Mucosa of descending colon (tissue), 3 donors: Measurements from ENCODE around the gene BPGM. TPM values are rescaled to one million over a fixed set of nuclear protein-coding genes. Genes with fewer than 3 reads are reported as not detected.

Source experiments
- ATAC-seq: fragments of 200-7000 bp; cut with Tn5 transposase; one replicate; pipeline ENCODE4 v1.9.1; 2020; ENCODE audit warnings: mild to moderate bottlenecking, moderate library complexity
- DNase-seq, 3 donors: peaks; one replicate each; pipeline ENCODE4 v3.0.0-alpha.2; 2020
- H3K36me3 ChIP-seq: fragments of 200-600 bp; one replicate; pipeline ENCODE4 v1.8.0; 2021; ENCODE audit warnings: low read depth, mild to moderate bottlenecking
- H3K4me1 ChIP-seq: fragments of 200-600 bp; one replicate; pipeline ENCODE4 v1.8.0; 2021; ENCODE audit warnings: low read depth, mild to moderate bottlenecking
- H3K4me3 ChIP-seq: fragments of 200-600 bp; one replicate; pipeline ENCODE4 v1.8.0; 2021; ENCODE audit warnings: mild to moderate bottlenecking
- H3K9me3 ChIP-seq: fragments of 200-600 bp; one replicate; pipeline ENCODE4 v1.8.0; 2021; ENCODE audit warnings: mild to moderate bottlenecking
- intact Hi-C, 2 donors: fragments of 100-400 bp; cut with DNase I in 1 of 2; cut with micrococcal nuclease in 1 of 2; formaldehyde crosslinking; loops; one replicate each; pipeline versions ENCODE4 v1.11.0 to v1.11.1; 2022; cut with DNase I, micrococcal nuclease
- total RNA-seq, 3 donors: library from RNA; stranded (reverse); fragmentation: NEBNext Ultra II Directional in 2 of 3; extraction: Animal tissue kit (Norgen Biotek cat#: 25700) in 2 of 3; gene quantifications; one replicate each; pipeline versions ENCODE4 v1.2.1 to v1.2.4, GENCODE V29; 2021 to 2023
- TF ChIP-seq, protein P1 (sequence below): fragments of 200-600 bp; IDR thresholded peaks from one replicate; pipeline ENCODE4 v1.8.0; 2022; ENCODE audit warnings: antibody characterized with exemption, mild to moderate bottlenecking
- donor health status: DM: no; HTN: no; CAD: no; lungs with moderate emphysema.
- donor health status: DM: no; HTN: no; CAD: no.
- donor health status: DM: no; HTN: yes; CAD: no.

Gene BPGM
- total RNA-seq, 3 donors from 2014 or later = 9.4 to 17.3 (median 9.4) TPM

DNA sequence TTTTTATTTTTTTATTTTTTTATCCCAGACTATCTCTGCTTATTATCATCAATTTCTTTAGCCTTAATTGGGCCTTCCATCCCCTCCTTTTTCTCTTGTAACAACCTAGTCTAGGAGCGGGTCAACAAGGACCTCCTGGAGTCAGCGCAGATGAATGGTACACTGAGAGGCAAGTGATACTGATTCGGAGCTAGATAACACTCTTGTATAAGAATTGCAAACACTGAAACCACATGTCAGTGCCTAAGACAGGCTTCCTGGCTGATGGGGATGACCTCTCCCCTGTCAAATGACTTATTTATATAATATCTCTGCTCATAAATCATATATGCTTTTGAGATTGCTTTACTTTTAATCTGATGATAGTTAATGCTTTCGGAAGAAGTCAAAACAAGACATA lies 22.7 kb downstream of the BPGM start:
- ATAC-seq (no peak), DNase-seq (no peak)
- TF ChIP-seq, protein P1, sequence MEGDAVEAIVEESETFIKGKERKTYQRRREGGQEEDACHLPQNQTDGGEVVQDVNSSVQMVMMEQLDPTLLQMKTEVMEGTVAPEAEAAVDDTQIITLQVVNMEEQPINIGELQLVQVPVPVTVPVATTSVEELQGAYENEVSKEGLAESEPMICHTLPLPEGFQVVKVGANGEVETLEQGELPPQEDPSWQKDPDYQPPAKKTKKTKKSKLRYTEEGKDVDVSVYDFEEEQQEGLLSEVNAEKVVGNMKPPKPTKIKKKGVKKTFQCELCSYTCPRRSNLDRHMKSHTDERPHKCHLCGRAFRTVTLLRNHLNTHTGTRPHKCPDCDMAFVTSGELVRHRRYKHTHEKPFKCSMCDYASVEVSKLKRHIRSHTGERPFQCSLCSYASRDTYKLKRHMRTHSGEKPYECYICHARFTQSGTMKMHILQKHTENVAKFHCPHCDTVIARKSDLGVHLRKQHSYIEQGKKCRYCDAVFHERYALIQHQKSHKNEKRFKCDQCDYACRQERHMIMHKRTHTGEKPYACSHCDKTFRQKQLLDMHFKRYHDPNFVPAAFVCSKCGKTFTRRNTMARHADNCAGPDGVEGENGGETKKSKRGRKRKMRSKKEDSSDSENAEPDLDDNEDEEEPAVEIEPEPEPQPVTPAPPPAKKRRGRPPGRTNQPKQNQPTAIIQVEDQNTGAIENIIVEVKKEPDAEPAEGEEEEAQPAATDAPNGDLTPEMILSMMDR = no peak
- intact Hi-C loops = no loop called here
- Histone ChIP-seq H3K36me3 (no peaks in the 10 kb centered on the region), H3K4me1 (peaks cover 7% of the 10 kb centered on the region), H3K4me3 (no peak overlapping the region), H3K9me3 (peaks cover 2% of the 10 kb centered on the region)

DNA sequence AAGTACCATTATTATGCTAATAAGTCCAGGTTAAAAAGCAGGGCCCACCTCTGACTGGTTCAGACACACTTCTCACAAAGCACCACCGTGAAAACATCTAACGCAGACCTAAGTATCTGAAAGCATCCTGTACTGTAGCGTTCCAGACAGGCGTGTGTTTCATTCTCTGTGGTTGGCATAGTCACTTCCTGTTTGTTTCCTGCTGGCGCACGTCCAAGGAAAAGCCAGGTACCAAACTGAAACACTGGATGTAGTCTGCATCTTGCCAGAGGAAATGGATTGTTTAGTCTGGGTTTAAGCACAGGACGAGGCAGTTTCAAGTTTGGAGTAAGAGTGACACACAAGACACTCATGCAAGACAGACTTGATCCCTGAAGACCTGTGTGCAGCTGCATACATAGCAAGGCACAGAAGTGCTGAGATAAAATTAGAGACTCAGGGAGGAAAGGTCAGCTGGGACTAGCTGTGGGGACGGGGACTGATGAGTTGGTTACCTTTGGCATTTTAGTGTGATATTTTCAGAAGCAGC lies 23.3 kb downstream of the BPGM start:
- Histone ChIP-seq H3K9me3 (peaks cover 4% of the 10 kb centered on the region), H3K4me3 (no peak overlapping the region), H3K4me1 (peaks cover 7% of the 10 kb centered on the region), H3K36me3 (no peaks in the 10 kb centered on the region)
- intact Hi-C loops = no loop called here
- peak; percentile 37 to 57 (median 57) for DNase-seq
- ATAC-seq = peak; percentile 82
- TF ChIP-seq, protein P1 = no peak

DNA sequence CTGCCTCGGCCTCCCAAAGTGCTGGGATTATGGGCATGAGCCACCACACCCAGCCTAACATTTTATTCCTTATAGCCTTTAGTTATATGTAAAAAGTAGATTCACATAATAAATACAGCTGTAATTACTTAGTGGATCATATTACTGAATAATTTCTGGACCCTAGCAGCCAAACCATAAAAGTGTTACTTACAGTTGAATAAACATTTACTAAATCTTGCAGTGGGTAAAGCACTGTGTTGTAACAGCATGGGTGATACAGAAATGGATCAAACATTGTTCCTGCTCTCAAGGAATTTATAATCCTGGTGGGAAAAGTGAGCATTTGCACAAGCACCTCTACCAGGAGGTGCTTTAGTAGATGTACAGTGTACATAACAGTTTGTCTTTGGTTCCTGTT lies 25.0 kb downstream of the BPGM start:
- intact Hi-C loops = no loop called here
- TF ChIP-seq, protein P1 = no peak
- no peak for ATAC-seq
- Histone ChIP-seq H3K9me3 (peaks cover 4% of the 10 kb centered on the region), H3K4me1 (peaks cover 7% of the 10 kb centered on the region), H3K36me3 (no peaks in the 10 kb centered on the region), H3K4me3 (no peak overlapping the region)
- DNase-seq = no peak

DNA sequence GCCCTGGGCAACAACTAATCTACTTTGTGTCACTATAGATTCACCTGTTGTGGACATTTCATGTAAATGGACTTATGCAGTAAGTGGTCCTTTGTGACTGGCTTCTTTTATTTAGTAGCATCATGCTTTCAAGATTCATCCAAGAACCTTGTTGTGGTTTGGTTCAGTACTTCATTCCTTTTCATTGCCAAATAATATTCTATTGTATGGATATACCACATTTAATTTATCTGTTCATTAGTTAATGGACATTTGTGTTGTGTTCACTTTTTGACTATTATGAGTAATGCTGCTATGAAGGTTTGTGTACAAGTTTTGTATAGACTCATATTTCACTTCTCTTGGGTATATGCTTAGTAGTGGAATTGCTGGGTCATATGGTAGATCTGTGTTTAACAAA lies 27.8 kb downstream of the BPGM start:
- Histone ChIP-seq H3K36me3 (no peaks in the 10 kb centered on the region), H3K9me3 (peaks cover 4% of the 10 kb centered on the region), H3K4me1 (peaks cover 10% of the 10 kb centered on the region), H3K4me3 (no peak overlapping the region)
- intact Hi-C loops = no loop called here
- DNase-seq (no peak), ATAC-seq (no peak)
- TF ChIP-seq, protein P1 = no peak

DNA sequence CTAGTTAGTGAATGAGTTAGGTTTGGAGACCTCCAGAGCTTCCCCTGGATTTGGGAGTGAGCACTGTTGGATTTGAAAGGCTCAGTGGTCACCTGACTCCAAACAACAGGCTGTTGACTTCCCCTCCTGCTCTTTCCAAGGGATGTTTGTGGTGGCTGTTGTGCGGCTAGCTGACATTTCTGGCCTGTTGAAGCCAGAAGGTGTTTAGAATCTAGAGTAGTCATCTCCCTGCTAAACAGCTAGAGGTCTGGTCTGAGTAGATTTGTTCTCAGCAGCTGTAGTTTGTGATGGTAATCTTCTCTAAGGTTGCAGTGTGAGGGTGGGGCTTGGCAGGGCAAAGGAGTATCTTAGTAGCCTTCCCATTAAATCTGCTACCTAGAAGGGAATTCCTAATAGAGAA lies 30.1 kb downstream of the BPGM start:
- intact Hi-C loops = no loop called here
- peaks cover 4% of the 10 kb centered on the region for H3K9me3 ChIP-seq
- peaks cover 3% of the 10 kb centered on the region for H3K4me1 ChIP-seq
- TF ChIP-seq, protein P1 = no peak
- ATAC-seq (no peak), DNase-seq (no peak)
- H3K36me3 ChIP-seq = no peaks in the 10 kb centered on the region
- H3K4me3 ChIP-seq = no peak overlapping the region

DNA sequence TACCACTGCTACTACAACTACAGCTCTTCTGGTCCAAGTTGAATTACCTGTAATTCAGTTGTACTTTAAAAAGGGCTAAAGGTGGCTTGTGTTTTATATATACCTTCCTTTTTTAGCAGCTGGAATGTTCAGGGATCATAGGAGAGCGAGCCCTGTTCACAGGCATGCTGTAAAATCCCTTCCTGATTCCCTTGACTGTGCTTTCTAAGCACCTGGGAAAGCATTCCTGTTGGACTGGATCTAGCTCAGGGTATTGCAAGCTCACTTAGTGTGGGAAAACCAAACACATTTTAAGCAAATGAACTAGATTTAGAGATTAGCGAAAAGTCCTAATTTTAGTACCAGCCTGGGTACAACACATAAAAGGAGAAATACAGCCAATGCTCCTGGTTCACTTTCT lies 31.5 kb downstream of the BPGM start:
- intact Hi-C loops = no loop called here
- DNase-seq (no peak), ATAC-seq (peak; percentile 68)
- H3K9me3 ChIP-seq = peaks cover 4% of the 10 kb centered on the region
- H3K36me3 ChIP-seq = no peaks in the 10 kb centered on the region
- TF ChIP-seq, protein P1 = no peak
- H3K4me3 ChIP-seq = no peak overlapping the region
- H3K4me1 ChIP-seq = peaks cover 3% of the 10 kb centered on the region
